Dedifferentiated amniotic fluid mesenchymal stem cell (primary cell): ENCODE measurements around the gene GGNBP2.
"Not testable (repeated sequence)": the region's sequence is repeated elsewhere in the genome, so short reads cannot be mapped to it uniquely, and the experiment has no call there.

Experiments
- DNase-seq: peaks from one replicate; pipeline ENCODE4 v3.0.0-alpha.2; 2016; ENCODE audit errors: extremely low spot score

Gene GGNBP2

GRCh38 chr17:36601303-36602029 is 56.7 kb downstream of the GGNBP2 start, which contains the start of gene MRM1:
Gene MRM1 (plus strand): TSS chr17:36601583. CDS start chr17:36601811, 228 bp downstream.
- DNase-seq = peak; percentile 83

GRCh38 chr17:36602030-36602748 is 57.5 kb downstream of the GGNBP2 start:
- DNase-seq = no peak

GRCh38 chr17:36602924-36603384 is 58.2 kb downstream of the GGNBP2 start:
- DNase-seq = peak; percentile 42

GRCh38 chr17:36605028-36605427 is 60.3 kb downstream of the GGNBP2 start:
- DNase-seq = not testable (repeated sequence)

- no peak for DNase-seq
Observed at GRCh38 chr17:36608280-36608679, 63.6 kb downstream of the GGNBP2 start.

- peak; percentile 30 for DNase-seq
Observed at GRCh38 chr17:36608794-36609497, 64.2 kb downstream of the GGNBP2 start.

- DNase-seq = no peak
Observed at GRCh38 chr17:36609498-36609862, 64.8 kb downstream of the GGNBP2 start.

GRCh38 chr17:36610474-36610873 is 65.8 kb downstream of the GGNBP2 start:
- no peak for DNase-seq

GRCh38 chr17:36611345-36612072 is 66.8 kb downstream of the GGNBP2 start:
- peak; percentile 56 for DNase-seq

- no peak for DNase-seq
Observed at GRCh38 chr17:36612323-36612722, 67.6 kb downstream of the GGNBP2 start.

GRCh38 chr17:36613155-36613554 is 68.4 kb downstream of the GGNBP2 start:
- no peak for DNase-seq

- no peak for DNase-seq
Observed at GRCh38 chr17:36614081-36614480, 69.4 kb downstream of the GGNBP2 start.

GRCh38 chr17:36614933-36615332 is 70.2 kb downstream of the GGNBP2 start:
- DNase-seq = no peak

GRCh38 chr17:36616061-36617029 is 71.6 kb downstream of the GGNBP2 start:
- no peak for DNase-seq

- DNase-seq = no peak
Observed at GRCh38 chr17:36617773-36618172, 73.1 kb downstream of the GGNBP2 start.

- no peak for DNase-seq
Observed at GRCh38 chr17:36623281-36623680, 78.6 kb downstream of the GGNBP2 start.

- DNase-seq = no peak
Observed at GRCh38 chr17:36625188-36625587, 80.5 kb downstream of the GGNBP2 start.

GRCh38 chr17:36627101-36627500 is 82.4 kb downstream of the GGNBP2 start:
- no peak for DNase-seq

GRCh38 chr17:36628576-36628975 is 83.9 kb downstream of the GGNBP2 start:
- no peak for DNase-seq

- DNase-seq = peak; percentile 61
Observed at GRCh38 chr17:36629252-36629847, 84.6 kb downstream of the GGNBP2 start.
